Neuronal stem cell (in vitro differentiated cells): ENCODE results near the gene DDIT3.

ENCODE experiments used
- DNase-seq: peaks from one replicate; pipeline ENCODE4 v3.0.0-alpha.2; 2013; ENCODE audit warnings: low spot score
- H2AFZ ChIP-seq: one replicate; pipeline ENCODE4 v1.6.1; 2013; ENCODE audit warnings: mild to moderate bottlenecking, low read length, inconsistent platforms
- H2AK5ac ChIP-seq: 2 replicates; pipeline ENCODE4 v1.6.1; 2013; ENCODE audit warnings: low read depth, mild to moderate bottlenecking, inconsistent platforms, low read length, moderate library complexity, mixed read lengths
- H2BK120ac ChIP-seq: 2 replicates; pipeline ENCODE4 v1.6.1; 2013; ENCODE audit warnings: low read depth, mild to moderate bottlenecking, inconsistent platforms, low read length, moderate library complexity, mixed read lengths
- H2BK12ac ChIP-seq: one replicate; pipeline ENCODE4 v1.6.1; 2013; ENCODE audit warnings: low read length, inconsistent platforms
- H2BK15ac ChIP-seq: 2 replicates; pipeline ENCODE4 v1.6.1; 2013; ENCODE audit warnings: mild to moderate bottlenecking, low read length, inconsistent platforms, mixed read lengths
- H2BK5ac ChIP-seq: one replicate; pipeline ENCODE4 v1.6.1; 2013; ENCODE audit warnings: inconsistent platforms, mild to moderate bottlenecking, low read length, moderate library complexity
- H3K14ac ChIP-seq: one replicate; pipeline ENCODE4 v1.6.1; 2013; ENCODE audit warnings: low read length, inconsistent platforms
- H3K18ac ChIP-seq: 2 replicates; pipeline ENCODE4 v1.6.1; 2013; ENCODE audit warnings: low read length, inconsistent platforms
- H3K23ac ChIP-seq: 2 replicates; pipeline ENCODE4 v1.6.1; 2013; ENCODE audit warnings: low read depth, mild to moderate bottlenecking, mixed read lengths, low read length, inconsistent platforms; ENCODE audit not compliant: poor library complexity
- H3K27ac ChIP-seq: replicated peaks from 3 replicates; pipeline ENCODE4 v1.5.1; 2013; ENCODE audit warnings: low read length, inconsistent platforms
- H3K27me3 ChIP-seq, 3 experiments: 2 replicates each; pipeline ENCODE4 v1.6.1; 2013; ENCODE audit warnings: low read length in 3 of 3, mild to moderate bottlenecking in 2 of 3, inconsistent platforms in 1 of 3, low read depth in 1 of 3, mixed read lengths in 1 of 3, moderate library complexity in 1 of 3; ENCODE audit not compliant: control insufficient read depth in 3 of 3, insufficient read depth in 3 of 3
- H3K36me3 ChIP-seq, 2 donors: replicated peaks in 1 of 2; 2 replicates each; pipeline ENCODE4 v1.6.1; 2013; ENCODE audit warnings: low read length in 2 of 2; ENCODE audit not compliant: control insufficient read depth in 2 of 2, insufficient read depth in 2 of 2
- H3K4ac ChIP-seq: 2 replicates; pipeline ENCODE4 v1.6.1; 2013; ENCODE audit warnings: inconsistent platforms, mild to moderate bottlenecking, low read length, moderate library complexity
- H3K4me1 ChIP-seq, 2 donors: 1 replicate in 1 of 2; 2 replicates in 1 of 2; pipeline ENCODE4 v1.6.1; 2013; ENCODE audit warnings: low read length in 2 of 2, low read depth in 1 of 2; ENCODE audit not compliant: control insufficient read depth in 2 of 2, insufficient read depth in 1 of 2
- H3K4me2 ChIP-seq: one replicate; pipeline ENCODE4 v1.6.1; 2013; ENCODE audit warnings: mild to moderate bottlenecking, low read length, inconsistent platforms; ENCODE audit not compliant: insufficient read depth, poor library complexity, severe bottlenecking
- H3K4me3 ChIP-seq, 2 donors: 2 replicates each; pipeline ENCODE4 v1.5.1; 2013; ENCODE audit warnings: low read length in 2 of 2, mild to moderate bottlenecking in 2 of 2, inconsistent platforms in 1 of 2, moderate library complexity in 1 of 2
- H3K79me1 ChIP-seq: one replicate; pipeline ENCODE4 v1.6.1; 2013; ENCODE audit warnings: low read depth, mild to moderate bottlenecking, inconsistent platforms, low read length, moderate library complexity
- H3K9ac ChIP-seq: one replicate; pipeline ENCODE4 v1.6.1; 2013; ENCODE audit warnings: mild to moderate bottlenecking, low read depth, low read length, inconsistent platforms; ENCODE audit not compliant: poor library complexity
- H3K9me3 ChIP-seq, 2 donors: replicated peaks in 1 of 2; 2 replicates each; pipeline versions ENCODE3 to v1.6.1; 2013; ENCODE audit warnings: low read length in 2 of 2, mild to moderate bottlenecking in 2 of 2, inconsistent platforms in 1 of 2, low read depth in 1 of 2, mixed read lengths in 1 of 2, moderate library complexity in 1 of 2; ENCODE audit not compliant: control insufficient read depth in 2 of 2, insufficient read depth in 1 of 2
- H4K8ac ChIP-seq: one replicate; pipeline ENCODE4 v1.6.1; 2013; ENCODE audit warnings: low read depth, mild to moderate bottlenecking, inconsistent platforms, low read length, moderate library complexity
- H4K91ac ChIP-seq: one replicate; pipeline ENCODE4 v1.6.1; 2013; ENCODE audit warnings: low read length, low read depth, mild to moderate bottlenecking, inconsistent platforms; ENCODE audit not compliant: poor library complexity
- WGBS, 2 donors: extraction: QIAGEN DNeasy Blood & Tissue Kit; methylation state at CpG; one replicate each; pipeline ENCODE4 v1.1.7; 2013; ENCODE audit warnings: missing lambda C conversion rate in 2 of 2, mixed read lengths in 1 of 2; ENCODE audit not compliant: insufficient read length in 2 of 2, insufficient replicate concordance in 1 of 2; ENCODE audit errors: extremely low coverage in 2 of 2; 5-methylcytosine and 5-hydroxymethylcytosine counted together

The DDIT3 gene

DNA sequence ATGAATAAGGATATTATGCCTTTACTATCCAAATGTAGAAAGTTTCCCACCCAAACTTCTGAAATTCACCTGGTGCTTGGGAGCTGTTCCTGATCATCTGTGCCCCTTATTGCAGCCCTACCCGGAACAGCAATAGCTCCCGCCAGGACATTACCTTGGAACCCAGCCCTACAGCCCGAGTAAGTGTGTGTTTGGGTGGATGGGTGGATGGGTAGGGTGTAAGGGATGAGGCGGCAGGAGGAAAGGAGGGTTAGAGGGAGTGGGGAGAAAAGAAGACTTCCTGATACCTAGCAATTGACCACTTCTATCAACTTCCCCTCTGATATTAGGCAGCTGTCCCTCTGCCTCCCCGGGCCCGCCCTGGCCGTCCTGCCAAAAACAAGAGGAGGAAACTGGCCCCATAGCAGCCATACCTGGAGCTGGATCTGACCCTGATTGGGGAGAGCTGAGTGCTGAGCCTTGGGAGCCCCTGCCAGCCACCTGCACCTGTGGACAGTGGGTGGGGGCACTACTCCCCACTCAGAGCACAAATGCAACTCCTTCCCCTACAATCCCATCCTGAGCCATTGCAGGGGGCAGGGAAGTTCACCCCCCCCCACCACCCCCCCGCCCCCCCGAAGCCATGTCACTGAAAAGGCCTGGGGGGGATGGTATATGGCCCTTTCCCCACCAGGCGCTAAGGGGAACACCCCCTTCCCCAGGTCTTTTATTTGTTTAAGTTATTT is 8.7 kb upstream of the DDIT3 start:
- Histone ChIP-seq H2BK12ac (no peak overlapping the region), H3K27ac (no peak overlapping the region), H4K91ac (no peak overlapping the region), H3K9ac (no peak overlapping the region), H3K4ac (no peak overlapping the region), H3K27me3 (no peaks in the 10 kb centered on the region), H2AFZ (no peak overlapping the region), H2AK5ac (no peak overlapping the region), H3K36me3 (peaks cover 52 to 95% of the 10 kb centered on the region in 2 donors), H3K18ac (no peak overlapping the region), H3K79me1 (peaks cover under 1% of the 10 kb centered on the region), H2BK15ac (no peak overlapping the region), H2BK120ac (no peak overlapping the region), H3K9me3 (no peaks in the 10 kb centered on the region), H3K4me3 (no peak overlapping the region), H4K8ac (no peak overlapping the region), H3K4me2 (no peak overlapping the region), H3K4me1 (peaks cover 6 to 10% of the 10 kb centered on the region in 2 donors), H3K23ac (no peak overlapping the region), H2BK5ac (no peak overlapping the region), H3K14ac (no peak overlapping the region)
- WGBS, 2 donors: 100% methylated on average over 1 of the region's 10 CpGs; no CpG with 5 or more reads in 1 of the 2 donors
- DNase-seq: no peak

- Histone ChIP-seq H3K27ac (no peak overlapping the region), H3K4me3 (no peak overlapping the region), H2AK5ac (no peak overlapping the region), H2BK120ac (no peak overlapping the region), H3K23ac (no peak overlapping the region), H3K14ac (no peak overlapping the region), H3K27me3 (no peaks in the 10 kb centered on the region), H3K18ac (no peak overlapping the region), H3K4ac (no peak overlapping the region), H2AFZ (no peak overlapping the region), H2BK15ac (no peak overlapping the region), H4K8ac (no peak overlapping the region), H3K9me3 (no peaks in the 10 kb centered on the region), H2BK12ac (no peak overlapping the region), H3K4me2 (no peak overlapping the region), H3K4me1 (peaks cover 12 to 15% of the 10 kb centered on the region in 2 donors), H4K91ac (no peak overlapping the region), H3K79me1 (peaks cover 3% of the 10 kb centered on the region), H2BK5ac (no peak overlapping the region), H3K9ac (no peak overlapping the region), H3K36me3 (peaks cover 48 to 90% of the 10 kb centered on the region in 2 donors)
- WGBS, 2 donors: no CpG with 5 or more reads among the region's 12 CpGs
- DNase-seq: no peak
These were observed 7.9 kb upstream of the DDIT3 start for GRCh38 chr12:57528176-57528575.

GRCh38 chr12:57527184-57527583 is 6.9 kb upstream of the DDIT3 start:
- Histone ChIP-seq H3K79me1 (peaks cover 3% of the 10 kb centered on the region), H3K27ac (no peak overlapping the region), H3K14ac (no peak overlapping the region), H3K23ac (no peak overlapping the region), H3K27me3 (no peaks in the 10 kb centered on the region), H4K8ac (no peak overlapping the region), H3K4me1 (peaks cover 13 to 15% of the 10 kb centered on the region in 2 donors), H3K36me3 (peaks cover 40 to 80% of the 10 kb centered on the region in 2 donors), H3K9me3 (no peaks in the 10 kb centered on the region), H3K4ac (no peak overlapping the region), H2BK15ac (no peak overlapping the region), H3K4me2 (no peak overlapping the region), H4K91ac (no peak overlapping the region), H3K18ac (no peak overlapping the region), H3K4me3 (no peak overlapping the region), H2BK12ac (no peak overlapping the region), H2AFZ (no peak overlapping the region), H2BK120ac (no peak overlapping the region), H3K9ac (no peak overlapping the region), H2AK5ac (no peak overlapping the region), H2BK5ac (no peak overlapping the region)
- no CpG with 5 or more reads among the region's 5 CpGs for WGBS, 2 donors
- no peak for DNase-seq

- H2AK5ac ChIP-seq: no peak overlapping the region
- H3K9ac ChIP-seq: no peak overlapping the region
- H3K27me3 ChIP-seq: no peaks in the 10 kb centered on the region
- no peak overlapping the region for H2AFZ ChIP-seq
- H4K8ac ChIP-seq: no peak overlapping the region
- H2BK5ac ChIP-seq: no peak overlapping the region
- no peak overlapping the region for H2BK120ac ChIP-seq
- H2BK15ac ChIP-seq: no peak overlapping the region
- H3K9me3 ChIP-seq: no peaks in the 10 kb centered on the region
- no peak overlapping the region for H3K4me3 ChIP-seq
- H4K91ac ChIP-seq: no peak overlapping the region
- DNase-seq: no peak
- peaks cover 16 to 19% of the 10 kb centered on the region in 2 donors for H3K4me1 ChIP-seq
- H3K4me2 ChIP-seq: no peak overlapping the region
- H3K4ac ChIP-seq: no peak overlapping the region
- no peak overlapping the region for H2BK12ac ChIP-seq
- H3K79me1 ChIP-seq: peaks cover 3% of the 10 kb centered on the region
- no peak overlapping the region for H3K14ac ChIP-seq
- H3K23ac ChIP-seq: no peak overlapping the region
- H3K18ac ChIP-seq: no peak overlapping the region
- WGBS, 2 donors: no CpG with 5 or more reads among the region's 4 CpGs
- H3K36me3 ChIP-seq: peaks cover 35 to 75% of the 10 kb centered on the region in 2 donors
- H3K27ac ChIP-seq: no peak overlapping the region
These were observed 6.3 kb upstream of the DDIT3 start for GRCh38 chr12:57526477-57527126.
